ENCODE data around the gene CCR9.

DNA sequence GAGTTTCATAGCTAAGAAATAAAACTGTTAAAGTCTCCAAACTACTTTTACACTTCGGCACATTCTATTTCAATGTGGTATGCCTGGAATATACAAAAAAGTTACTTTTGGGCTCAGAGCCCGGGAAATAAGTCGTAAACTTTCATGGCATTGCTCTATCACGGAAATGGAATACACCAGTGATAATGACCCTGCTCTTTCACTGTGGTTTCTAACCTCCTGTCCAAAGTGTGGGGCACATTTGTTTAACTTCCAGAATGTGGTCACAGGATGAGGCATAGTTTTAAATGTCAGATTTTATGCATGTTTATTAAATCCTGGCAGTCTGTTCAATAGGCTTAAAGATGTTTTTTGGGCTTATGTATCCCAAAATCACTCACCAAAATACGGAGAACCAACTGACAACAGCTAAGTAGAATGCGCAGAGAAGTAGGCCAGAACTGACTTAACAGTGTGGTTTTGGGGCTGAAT, 62.0 kb downstream of the CCR9 start:
- no peak for TF ChIP-seq POLR2A (IDR thresholded peaks at IDR 0.05; ENCODE audit: extremely low read depth, insufficient read length)
- no peak for TF ChIP-seq MAX (IDR thresholded peaks at IDR 0.05; ENCODE audit: low read depth, low read length)
- TF ChIP-seq, protein P1, sequence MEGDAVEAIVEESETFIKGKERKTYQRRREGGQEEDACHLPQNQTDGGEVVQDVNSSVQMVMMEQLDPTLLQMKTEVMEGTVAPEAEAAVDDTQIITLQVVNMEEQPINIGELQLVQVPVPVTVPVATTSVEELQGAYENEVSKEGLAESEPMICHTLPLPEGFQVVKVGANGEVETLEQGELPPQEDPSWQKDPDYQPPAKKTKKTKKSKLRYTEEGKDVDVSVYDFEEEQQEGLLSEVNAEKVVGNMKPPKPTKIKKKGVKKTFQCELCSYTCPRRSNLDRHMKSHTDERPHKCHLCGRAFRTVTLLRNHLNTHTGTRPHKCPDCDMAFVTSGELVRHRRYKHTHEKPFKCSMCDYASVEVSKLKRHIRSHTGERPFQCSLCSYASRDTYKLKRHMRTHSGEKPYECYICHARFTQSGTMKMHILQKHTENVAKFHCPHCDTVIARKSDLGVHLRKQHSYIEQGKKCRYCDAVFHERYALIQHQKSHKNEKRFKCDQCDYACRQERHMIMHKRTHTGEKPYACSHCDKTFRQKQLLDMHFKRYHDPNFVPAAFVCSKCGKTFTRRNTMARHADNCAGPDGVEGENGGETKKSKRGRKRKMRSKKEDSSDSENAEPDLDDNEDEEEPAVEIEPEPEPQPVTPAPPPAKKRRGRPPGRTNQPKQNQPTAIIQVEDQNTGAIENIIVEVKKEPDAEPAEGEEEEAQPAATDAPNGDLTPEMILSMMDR (IDR thresholded peaks at IDR 0.05; ENCODE audit: low read depth, low read length) = no peak
